ENCODE data around the gene ZNF488.

GRCh38 chr10:47402641-47403301 lies 18.7 kb upstream of the ZNF488 start:
- TF ChIP-seq CTCF (IDR thresholded peaks at IDR 0.05; ENCODE audit: insufficient read depth, low read length) (no peak), GABPA (IDR thresholded peaks at IDR 0.05; ENCODE audit: low read depth) (no peak), POLR2AphosphoS5 (IDR thresholded peaks at IDR 0.05; ENCODE audit: low read depth) (no peak)
